GM19455 (cell line): ENCODE measurements around the gene JMY.

ENCODE experiments used
- ATAC-seq: cut with Tn5 transposase; IDR thresholded peaks from one replicate; pipeline ENCODE4 v1.9.1; 2021; ENCODE audit not compliant: unreplicated experiment

The JMY gene

DNA sequence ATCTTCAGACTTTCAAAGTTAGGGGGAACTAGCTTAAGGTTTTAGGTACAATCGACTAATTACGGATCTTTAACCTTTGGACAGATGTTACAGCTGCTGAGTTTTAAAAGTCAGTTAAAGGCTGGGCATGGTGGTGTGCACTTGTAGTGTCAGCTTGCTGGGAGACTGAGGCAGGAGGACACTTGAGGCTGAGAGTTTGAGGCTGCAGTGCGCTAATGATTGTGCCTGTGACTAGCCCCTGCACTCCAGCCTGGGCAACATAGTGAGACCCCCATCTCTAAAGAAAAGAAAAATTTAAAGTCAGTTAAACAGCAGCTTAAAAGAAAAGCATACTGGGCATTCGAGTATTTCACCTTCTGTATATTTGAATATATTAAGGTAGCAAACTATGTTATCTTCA lies 51.4 kb downstream of the JMY start:
- no peak for ATAC-seq

DNA sequence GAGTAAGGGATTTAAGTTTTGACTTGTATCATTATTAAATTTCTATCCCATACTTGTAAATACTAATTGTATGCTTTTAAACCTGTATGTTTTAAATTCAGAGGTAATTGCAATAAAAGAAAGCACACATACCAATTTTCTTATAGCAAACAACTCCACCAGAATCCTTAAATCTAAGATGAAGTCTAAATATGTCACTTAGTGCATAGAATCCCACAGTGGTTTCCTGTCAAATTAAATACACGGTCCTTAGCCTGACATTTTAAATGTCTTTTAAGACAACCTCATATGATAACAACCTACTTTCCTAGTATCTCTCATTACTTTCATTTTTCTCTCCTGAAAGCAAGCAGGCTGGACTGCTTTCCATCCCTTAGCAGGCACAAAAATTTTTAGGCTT lies 52.0 kb downstream of the JMY start:
- ATAC-seq: no peak

- ATAC-seq: no peak
Measured at GRCh38 chr5:79295029-79295428, 59.1 kb downstream of the JMY start.

GRCh38 chr5:79297661-79298060 lies 61.7 kb downstream of the JMY start:
- ATAC-seq: no peak

GRCh38 chr5:79301046-79301712 lies 65.2 kb downstream of the JMY start:
- no peak for ATAC-seq

GRCh38 chr5:79302454-79302853 lies 66.5 kb downstream of the JMY start:
- ATAC-seq: no peak

GRCh38 chr5:79305706-79306105 lies 69.8 kb downstream of the JMY start:
- no peak for ATAC-seq

- no peak for ATAC-seq
Measured at GRCh38 chr5:79318935-79319614, 83.1 kb downstream of the JMY start.

DNA sequence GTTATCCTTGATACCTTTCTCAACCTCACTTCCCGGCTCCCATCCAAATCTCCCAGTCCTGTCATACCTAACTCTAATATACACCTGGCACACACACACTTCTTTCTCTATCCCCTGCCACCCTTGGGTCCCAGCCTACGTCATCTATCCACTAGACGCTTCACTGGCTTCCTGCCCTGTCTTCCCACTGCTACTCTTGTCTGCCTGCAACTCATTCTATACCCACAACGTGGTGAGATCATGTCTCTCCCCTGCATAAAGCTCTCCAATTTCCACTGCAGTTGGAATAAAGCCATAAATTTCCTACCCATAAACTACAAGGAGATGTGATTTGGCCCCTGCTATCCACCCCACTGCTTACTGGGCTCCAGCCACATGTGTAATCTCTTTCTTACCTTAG lies 93.5 kb downstream of the JMY start:
- no peak for ATAC-seq

DNA sequence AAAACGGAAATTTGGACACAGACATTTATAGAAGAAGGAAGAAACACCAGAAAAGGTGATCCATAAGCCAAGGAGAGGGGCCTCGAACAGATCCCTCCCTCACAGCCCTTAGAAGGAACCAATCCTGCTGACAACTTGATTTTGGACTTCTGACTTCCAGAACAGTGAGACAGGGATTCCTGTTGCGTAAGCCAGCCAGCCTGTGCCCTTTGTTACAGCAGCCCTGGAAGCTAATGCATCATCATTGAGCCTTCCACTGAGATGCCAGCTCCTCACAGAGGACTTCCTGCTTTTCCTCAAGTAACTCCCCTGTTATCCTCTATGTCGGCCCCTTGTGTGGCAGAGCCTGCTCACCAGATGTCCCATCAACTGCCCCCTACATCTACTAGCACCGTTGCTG lies 94.1 kb downstream of the JMY start:
- ATAC-seq: no peak

GRCh38 chr5:79333852-79334557 lies 98.1 kb downstream of the JMY start:
- ATAC-seq: no peak

DNA sequence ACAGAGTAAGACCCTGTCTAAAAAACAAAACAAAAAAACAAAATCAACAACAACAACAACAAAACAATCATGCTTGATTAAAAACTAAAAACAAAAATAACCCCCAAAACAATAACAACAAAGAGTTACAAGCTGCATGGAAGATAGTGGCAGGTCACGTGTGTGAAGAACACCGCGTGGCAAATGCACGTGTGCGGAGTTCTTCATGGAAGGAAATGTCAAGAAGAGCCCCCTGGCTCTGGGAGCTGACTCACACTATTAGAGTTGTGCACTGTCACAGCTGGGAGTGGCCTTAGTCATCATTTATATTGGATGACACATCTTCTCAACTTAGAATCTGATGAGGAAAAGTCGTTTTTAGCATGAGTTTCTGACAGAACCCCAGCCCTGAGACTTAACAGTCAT lies 110.5 kb downstream of the JMY start:
- ATAC-seq: no peak

GRCh38 chr5:79349047-79349446 lies 113.1 kb downstream of the JMY start:
- ATAC-seq: no peak

DNA sequence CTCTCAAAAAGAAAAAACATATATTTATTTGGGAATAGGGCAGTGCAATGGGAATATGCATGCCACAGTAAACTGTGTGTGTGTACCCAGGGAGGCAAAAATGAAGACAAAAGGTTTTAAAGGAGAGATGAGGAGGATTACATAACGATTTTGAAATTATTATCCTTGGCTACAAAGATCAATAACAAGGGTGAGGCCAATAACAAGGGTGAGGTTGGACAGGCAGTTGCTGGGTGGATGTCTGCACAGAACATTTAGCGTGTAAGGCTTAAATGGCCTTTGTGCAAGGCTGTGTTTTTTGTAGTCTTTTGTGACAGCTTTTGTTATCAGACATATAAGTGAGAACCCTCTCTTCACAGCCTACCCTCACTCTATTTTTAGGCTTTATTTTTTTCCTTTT lies 114.0 kb downstream of the JMY start:
- ATAC-seq: no peak

- no peak for ATAC-seq
Measured at GRCh38 chr5:79357398-79357797, 121.5 kb downstream of the JMY start.
